HG02981 (cell line): Measurements from ENCODE around the gene PHF24.
"Not testable (repeated sequence)": the region's sequence is repeated elsewhere in the genome, so short reads cannot be mapped to it uniquely, and the experiment has no call there.

Source experiments
- ATAC-seq: cut with Tn5 transposase; IDR thresholded peaks from one replicate; pipeline ENCODE4 v1.9.1; 2021; ENCODE audit warnings: mild to moderate bottlenecking, moderate library complexity; ENCODE audit not compliant: unreplicated experiment

PHF24 gene

DNA sequence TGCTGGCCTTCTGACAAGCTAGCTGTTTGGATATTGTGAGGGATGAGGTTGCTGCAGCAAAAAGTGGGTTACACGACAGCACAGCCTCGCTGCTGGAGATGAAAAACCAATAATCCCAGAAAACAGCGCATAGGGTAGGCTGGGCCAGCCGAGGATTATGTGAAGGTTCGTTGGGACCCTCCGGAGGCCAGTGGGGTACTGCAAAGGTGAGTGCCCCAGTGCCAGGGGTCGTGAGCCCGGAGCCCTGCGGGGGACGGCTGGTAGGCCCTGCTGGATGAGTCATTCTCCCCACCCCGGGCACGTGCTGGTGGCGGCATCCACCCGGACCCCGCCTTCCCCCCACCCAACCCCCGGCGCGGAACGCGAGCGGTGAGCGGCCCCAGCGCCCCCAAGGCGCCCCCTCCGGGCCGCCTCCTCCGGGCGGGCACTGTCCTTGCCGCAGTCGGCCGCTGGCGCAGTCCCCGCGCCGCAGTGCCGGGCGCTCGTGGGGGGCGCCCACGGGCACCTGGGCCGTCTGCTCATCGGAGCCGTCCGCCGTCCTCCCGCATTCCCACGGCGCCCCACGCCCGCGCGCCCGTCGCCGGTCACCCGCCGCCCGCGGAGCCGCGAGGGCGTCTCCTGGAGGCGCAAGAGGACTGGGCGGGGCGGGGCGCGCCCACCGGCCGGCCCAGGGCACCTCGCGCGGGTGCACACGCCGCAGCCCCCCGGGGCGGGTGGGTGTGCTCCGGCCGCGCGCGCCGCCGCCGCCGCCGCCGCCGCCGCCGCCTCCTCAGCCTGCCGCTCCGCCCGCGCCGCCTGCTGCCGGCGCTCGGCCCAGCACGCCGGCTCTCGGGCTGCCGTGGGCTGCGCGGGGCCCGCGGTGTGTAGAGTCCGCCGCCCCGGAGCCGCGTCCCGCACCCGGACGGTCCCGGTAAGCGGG lies at the start of gene PHF24:
Gene PHF24 (plus strand): TSS at position 794 of the 919 bp plus-strand sequence. CDS start 13,014 bp downstream, outside the sequence.
- no peak for ATAC-seq

DNA sequence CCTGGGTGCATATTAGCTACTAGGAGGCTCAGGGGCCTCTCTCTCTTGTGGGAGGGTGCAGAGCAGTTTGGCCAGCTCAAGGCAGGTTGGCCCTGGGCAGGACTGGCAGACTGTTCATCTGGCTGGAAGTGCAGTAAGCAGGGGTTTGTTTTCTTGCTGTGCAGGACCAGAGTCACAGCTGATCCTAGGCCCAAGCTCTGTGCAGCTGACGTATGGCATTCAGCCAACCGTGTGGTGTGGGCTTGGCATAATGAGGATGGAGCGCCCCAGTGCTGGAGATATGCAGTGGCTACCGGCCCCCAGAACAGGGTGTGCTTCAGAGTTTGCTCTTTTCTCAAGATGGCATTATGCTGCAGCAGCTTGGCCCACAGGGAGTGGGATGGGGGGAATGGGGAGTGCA lies 31.0 kb upstream of the PHF24 start:
- no peak for ATAC-seq

DNA sequence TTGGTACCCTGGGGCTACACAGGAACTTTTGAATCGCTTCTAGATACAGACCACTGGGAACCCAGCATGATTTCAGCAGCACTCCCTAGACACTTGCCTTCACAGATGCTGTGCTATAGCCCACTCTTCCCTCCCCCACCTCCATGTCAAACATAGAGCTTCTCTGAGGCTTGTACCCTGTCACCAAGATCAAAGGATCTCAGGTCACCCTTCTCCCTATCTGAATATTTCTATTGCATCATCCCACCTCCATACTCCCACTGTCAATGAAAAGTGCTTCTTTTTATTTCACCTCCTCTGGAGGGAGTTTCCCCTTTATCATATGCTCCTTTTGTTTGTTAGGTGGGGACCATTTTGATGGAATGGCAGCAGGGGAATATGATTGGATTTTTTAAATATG lies 29.2 kb upstream of the PHF24 start:
- no peak for ATAC-seq

DNA sequence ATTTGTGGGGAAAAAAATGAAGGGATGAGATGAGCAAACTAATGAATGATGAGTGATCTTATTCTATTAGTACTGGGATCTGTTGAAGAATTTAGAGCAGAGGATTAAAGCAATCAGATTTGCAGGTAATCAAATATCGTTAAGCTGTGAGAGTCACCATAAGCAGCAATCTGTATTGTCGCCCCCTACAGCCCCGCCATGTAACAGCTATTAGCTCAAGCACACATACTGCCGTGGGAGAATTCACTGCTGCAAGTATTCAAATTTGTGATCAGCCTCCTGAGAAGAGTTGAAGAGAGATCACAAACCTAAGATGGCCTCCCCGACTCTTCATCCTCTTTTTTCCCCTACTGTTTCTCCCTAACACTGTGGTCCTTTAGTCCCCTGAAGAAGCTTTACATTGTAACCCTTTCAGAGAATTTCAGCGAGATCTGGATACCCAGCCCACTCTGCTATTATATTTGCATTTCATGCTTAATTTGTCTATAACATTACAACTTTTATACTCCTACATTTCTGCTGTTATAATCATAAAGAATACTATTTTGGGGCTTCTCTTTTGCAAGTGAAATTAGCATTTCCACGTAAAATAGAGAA lies 28.5 kb upstream of the PHF24 start:
- ATAC-seq = no peak

DNA sequence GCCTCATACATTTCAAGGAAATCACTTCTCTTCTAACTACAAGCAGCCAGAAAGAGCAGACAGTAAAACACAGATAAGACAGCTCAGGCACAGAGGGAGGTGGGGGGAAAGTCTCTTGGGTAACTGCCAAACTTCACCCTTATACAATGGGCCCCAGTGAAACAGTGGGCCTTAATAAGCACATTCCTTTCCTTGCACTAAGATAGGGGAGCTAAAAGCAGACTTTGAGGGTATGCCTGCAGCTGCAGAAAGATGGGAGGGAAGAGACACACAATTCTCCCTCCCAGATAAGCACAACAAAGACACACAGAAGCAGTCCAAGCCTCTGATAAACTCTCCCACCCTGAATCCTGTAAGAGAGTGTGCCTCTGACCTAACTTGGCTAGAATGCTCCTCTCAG lies 18.1 kb upstream of the PHF24 start:
- not testable (repeated sequence) for ATAC-seq

DNA sequence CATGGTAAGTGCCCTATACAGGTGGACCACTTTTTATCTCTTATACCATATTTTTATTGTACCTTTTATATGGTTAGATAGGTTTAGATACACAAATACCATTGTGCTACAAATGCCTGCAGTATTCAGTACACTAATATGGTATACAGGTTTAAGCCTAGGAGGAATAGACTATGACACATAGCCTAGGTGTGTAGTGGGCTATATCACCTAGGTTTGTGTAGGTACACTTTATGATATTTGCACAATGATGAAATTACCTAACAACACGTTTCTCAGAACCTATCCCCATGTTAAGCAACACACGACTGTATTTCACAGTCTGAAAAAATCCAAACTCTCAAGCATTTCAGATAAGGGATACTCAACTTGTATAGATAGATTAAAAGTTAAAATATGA lies 9.6 kb upstream of the PHF24 start:
- ATAC-seq = no peak

DNA sequence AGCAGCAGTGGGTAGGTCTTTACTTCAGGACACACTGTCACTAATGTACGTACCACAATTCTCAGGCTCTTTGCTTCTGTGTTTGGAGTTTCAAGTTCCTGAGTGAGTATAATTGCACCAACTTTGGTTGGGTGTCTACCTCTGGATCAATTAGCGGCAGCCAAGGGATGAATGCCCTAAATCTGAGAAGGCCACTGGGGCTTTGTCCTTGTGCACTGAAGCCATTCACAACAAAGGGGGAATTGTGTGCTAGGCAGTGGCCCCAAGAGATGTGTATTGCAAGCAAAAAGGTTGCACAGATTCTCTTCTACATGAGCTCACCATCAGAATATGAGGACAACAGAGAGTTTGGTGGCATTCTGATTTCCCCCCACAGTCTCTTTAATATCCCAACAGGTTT lies 3.9 kb upstream of the PHF24 start:
- no peak for ATAC-seq

DNA sequence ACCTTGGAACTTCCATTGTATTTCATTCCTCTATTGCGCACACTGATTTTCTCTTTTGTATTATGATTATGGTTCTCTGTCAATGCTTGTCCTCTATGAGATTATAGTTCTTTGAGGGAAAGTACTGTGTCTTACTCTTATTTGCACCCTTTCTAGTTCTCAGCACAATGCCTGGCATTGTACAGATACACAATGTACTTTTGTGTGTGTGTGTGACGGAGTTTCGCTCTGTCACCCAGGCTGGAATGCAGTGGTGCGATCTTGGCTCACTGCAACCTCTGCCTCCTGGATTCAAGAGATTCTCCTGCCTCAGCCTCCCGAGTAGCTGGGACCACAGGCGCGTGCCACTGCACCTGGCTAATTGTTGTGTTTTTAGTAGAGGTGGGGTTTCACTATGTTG lies 2.0 kb upstream of the PHF24 start:
- not testable (repeated sequence) for ATAC-seq

DNA sequence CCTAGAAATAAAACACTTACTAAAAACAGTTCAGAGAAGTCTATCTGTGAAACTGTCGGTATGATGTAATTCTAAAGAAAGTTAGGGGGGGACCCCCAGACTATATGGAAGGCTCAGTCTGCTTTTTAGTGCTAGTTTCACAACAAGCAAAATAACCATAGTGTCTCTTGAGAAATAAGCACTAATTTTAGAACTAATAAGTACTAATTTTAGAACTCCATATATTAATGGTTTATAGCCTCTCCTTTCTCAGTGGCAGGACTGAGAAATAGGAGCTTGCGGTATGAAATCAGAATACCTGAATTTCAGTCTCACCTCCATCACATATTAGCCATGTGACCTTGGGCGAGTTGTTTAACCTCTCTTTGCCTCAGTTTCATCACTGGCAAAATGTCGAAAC lies 1.4 kb upstream of the PHF24 start:
- no peak for ATAC-seq

DNA sequence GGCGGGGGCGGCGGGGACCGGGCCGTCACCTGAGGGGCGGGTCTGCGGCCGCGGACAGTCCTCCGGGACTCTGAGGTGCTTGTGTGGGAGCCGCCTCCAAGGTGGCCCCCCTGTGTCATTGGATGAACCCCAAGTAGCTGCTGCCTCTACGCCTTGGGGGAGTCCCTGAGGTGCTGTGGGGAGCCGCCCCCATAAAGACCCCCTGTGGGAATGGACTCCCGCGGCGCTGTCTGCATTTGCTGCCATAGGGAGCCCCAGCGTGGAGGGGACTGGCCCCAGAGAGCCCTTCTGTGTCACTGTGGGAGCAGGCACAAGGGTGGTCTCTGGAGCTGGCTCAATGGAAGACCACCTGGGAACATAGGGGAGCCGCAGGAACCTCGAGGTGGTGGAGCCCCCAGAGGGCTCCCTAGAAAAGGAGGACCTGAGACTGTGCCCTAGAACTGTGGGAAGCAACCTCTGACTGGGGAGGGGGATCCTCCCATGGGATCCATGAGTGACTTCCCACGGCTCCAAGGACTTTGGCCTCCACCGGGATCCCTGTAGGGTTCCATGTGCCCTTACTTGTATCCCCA lies 412 bp downstream of the PHF24 start:
- no peak for ATAC-seq

DNA sequence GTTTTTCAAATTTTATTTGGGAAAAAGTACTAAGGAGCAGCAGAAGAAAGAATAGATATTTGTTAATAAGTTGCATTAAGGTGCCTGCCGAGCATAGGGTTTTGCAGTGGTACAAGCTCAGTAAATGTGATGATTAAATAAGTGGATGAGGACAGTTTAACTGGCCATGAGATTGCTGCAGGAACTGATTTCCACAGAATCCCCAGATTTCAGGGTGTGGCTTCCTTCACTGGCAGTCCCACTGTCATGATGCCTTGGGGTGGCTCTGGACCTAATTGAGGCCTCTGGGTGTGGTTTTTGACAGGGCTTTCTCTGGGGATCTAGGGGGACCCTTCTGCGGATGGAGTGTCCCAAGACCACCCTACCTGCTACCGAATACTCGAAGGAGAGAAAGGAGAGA lies 1.4 kb downstream of the PHF24 start:
- ATAC-seq = no peak

DNA sequence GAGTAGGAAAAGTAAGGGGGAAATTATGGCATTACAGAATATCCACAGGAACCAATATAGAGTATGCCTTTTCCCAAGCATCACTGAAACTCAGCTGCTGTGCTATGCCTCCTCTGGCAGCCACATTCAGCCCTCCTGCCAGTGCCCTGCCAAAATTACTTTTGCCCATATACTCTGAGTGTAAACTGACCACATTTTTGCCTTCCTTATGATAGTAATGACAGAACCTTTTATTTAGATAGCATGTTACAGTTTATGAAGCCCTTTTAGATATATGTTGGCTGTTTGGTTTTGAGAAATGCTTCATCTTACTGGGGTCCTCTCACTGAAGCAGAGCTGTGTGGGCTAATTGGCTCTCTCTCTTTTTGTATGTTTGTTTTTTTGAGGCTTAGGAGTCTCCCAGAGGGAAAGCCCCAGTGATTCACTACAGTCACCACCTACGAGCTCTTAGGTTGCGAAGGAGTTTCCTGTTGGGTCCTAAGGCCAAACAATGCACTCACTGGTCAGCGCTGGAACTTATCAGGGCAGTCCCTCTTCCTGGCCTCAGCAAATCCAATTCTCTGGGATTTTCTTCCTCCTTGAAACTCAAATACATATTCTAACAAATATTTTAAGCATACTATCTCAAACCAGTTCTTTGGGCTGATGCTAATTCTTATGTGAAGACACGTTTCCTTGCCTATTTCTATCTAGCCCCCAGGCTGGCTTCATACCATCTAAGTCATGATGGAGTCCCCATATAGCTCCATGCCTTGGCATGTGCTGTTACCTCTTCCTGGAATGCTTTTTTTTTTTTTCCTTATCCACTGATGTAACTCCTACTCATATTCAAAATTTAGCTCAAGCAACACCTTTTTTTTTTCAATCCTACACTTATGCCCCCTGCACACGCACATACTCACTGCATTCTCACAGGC lies 3.7 kb downstream of the PHF24 start:
- ATAC-seq = no peak

DNA sequence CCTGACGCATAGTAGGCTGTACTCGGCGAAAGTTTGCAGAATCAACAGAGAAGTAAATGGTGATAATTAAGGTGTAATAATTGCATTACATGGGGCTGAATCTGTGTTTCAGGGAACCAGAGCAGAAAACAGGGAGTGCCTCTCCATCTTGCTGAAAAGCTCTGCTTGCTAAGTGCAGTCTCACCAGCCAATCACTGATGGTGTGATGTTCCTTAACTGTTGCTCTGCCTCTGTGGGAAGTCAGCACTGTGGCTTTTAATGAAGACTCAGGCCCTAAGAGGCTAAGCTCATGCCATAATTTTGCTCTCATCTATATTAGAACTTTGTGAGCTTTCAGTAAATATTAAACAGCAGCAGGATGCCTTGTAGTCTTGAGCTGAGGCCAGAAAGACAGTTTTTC lies 4.5 kb downstream of the PHF24 start:
- no peak for ATAC-seq

DNA sequence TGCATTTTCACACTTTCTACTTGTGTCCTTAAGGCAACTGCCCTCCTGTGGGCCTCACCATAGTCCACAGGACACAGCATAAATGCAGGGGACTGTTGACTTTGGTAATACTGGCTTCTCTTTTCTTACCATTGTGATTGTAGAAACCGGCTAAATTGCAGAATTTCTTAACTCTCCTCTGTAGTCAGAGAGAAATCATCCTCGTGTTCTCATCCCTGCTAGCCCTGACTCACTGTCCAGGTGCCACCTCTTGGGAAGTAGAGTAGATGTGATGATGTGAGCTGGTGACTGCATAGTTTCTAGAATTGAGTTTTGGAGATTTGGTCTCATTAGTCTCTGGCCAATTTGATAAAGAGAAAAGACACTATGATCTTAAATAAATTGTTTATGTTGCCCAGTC lies 5.5 kb downstream of the PHF24 start:
- no peak for ATAC-seq

DNA sequence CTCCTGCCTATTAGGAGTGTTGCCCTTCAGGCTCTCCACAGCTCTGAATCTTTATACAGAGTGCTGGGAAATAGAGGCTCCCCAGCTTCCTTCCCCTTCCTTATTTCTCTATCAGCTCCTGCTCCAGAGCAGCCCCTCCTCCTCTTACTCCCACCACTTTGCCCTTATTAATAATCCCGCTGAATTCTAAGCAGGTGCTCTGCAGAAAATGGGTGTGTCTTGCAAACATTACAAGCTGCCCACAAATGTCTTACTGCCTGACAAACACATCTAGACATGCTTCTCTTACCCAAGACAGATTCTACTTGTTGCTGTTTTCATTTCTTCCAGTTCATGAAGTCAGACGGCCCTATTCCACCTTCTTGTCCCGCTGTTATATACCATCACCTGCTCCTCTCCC lies 6.4 kb downstream of the PHF24 start:
- no peak for ATAC-seq

DNA sequence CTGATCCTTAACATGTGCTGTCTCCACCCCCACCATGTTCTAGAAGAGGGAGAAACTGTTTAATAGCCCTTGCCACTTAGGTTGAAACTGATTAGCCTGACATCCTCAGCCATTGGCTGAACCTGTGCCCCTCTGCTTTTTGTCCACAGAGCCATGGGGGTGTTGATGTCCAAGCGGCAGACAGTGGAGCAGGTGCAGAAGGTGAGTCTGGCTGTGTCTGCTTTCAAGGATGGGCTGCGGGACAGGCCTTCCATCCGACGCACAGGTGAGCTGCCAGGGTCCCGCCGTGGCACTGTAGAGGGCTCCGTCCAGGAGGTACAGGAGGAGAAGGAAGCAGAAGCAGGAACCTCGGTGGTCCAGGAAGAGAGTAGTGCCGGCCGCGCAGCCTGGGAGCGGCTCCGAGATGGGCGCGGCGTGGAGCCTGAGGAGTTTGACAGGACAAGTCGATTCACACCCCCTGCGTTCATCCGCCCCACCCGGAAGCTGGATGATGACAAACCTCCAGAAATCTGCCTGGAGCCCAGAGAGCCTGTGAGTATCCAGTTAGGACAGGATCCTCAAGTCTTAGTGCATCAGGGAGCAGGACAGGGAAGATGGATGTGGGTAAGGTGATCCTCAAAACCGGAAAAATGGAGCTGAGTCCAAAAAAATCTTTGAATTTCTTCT lies 13.2 kb downstream of the PHF24 start:
- ATAC-seq = no peak

DNA sequence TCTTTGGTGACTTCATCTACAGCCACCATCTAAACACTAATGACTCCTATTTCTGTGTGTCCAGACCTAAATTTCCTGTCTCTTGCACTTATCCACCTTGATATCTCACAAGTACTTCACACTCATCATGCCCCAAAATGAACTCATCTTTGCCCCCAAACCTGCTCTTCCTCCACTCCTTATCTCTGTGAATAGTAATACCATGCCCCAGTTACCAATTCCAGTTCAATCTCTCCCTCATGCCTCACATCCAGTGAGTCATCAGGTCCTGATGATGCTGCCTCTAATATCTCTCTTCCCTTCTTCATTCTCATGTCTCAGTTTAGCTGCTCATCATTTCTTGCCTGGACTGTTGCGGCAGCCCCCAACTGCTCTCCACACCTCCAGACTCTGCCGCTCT lies 16.6 kb downstream of the PHF24 start:
- no peak for ATAC-seq

DNA sequence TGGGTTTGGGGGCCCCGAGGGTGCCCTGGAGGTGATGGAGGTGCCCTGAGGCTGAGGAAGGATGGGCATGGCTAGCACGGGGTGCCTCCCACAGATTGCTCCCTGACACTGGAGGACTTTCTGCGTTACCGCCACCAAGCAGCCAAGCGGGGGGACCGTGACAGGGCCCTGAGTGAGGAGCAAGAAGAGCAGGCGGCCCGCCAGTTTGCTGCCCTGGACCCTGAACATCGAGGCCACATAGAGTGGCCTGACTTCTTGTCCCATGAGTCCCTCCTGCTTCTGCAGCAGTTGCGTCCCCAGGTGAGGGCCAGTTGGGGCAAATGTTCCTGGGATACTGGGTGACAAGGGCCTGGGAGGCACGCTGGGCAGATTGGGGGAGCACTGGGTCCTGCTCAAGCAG lies 18.4 kb downstream of the PHF24 start:
- ATAC-seq = no peak

DNA sequence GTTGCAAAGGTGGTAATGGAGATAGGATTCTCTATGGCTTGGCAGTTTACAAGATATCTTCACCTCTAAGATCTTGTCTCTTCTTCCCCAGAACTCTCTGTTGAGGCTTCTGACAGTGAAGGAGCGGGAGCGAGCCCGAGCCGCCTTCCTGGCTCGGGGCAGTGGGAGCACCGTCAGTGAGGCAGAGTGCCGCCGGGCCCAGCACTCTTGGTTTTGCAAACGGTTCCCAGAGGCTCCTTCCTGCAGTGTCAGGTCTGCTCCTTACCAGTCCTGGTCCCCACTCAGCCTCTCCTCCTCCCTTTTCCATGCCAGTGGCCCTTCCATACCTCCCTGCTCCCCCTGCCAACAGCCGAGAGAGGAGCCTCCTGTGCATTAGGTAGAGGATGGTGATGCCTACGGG lies 18.9 kb downstream of the PHF24 start:
- ATAC-seq = no peak

DNA sequence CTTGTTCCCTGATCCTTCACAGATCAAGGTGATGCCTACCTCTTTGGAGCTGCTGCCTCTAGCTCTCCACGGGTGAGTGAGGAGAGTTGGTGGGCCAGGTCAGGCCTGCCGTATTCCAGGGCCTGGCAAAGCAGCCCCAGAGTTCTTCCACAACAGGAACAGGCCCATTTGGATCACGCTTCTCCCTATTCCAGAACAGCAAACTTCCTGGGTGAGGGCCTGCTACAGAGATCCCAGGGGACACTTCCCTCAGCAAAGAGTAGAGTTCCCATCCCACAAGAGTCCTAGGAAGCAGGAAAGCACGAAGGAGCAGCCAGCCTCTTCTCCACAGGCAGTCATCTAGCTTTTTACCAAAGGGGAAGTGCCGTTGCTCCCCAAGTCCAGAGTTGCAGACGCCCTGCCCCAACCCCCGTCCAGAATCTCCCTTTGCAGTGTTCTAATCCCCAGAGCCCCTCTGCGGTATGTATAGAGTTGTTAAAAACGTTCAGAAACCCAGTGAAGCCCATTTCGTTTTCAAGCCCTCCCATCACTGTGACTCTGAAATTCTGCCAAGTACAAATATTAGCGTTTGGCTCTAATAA lies 22.2 kb downstream of the PHF24 start:
- no peak for ATAC-seq
